Measurements from ENCODE around the gene IGSF8. TPM values are rescaled to one million over a fixed set of nuclear protein-coding genes. Genes with fewer than 3 reads are reported as not detected.

IGSF8 gene
- total and polyA plus RNA-seq, 2 of the 8 experiments (the other 6 are each of a cell fraction or from before 2014, with no cell fraction given): 69.6 to 132 TPM

GRCh38 chr1:160075836-160076235, 22.6 kb downstream of the IGSF8 start:
- no peak overlapping the region for H3K4me2 ChIP-seq (ENCODE audit: insufficient read depth in 1 of 2, low read depth in 2 of 2, low read length in 2 of 2)
- CTCF ChIA-PET (ENCODE audit: partially characterized antibody): interaction anchor here (0.6 to 50.1 kb wide), 6 partner anchors 1 to 158 kb away, joined by 3 to 1874 read pairs (median 17); partner anchors contain the start of genes IGSF8, KCNJ10, KCNJ9 and PIGM
- no peak overlapping the region for H3K18ac ChIP-seq (ENCODE audit: extremely low read depth, low read length)
- H3K4me1 ChIP-seq (replicated peaks in 1 of 4; ENCODE audit: control insufficient read depth in 3 of 4, insufficient read depth in 4 of 4, low read length in 3 of 4): no peaks in the 10 kb centered on the region; a peak in 1 of 7 replicates
- H3K79me2 ChIP-seq (ENCODE audit: control insufficient read depth in 1 of 2, insufficient read depth in 2 of 2, low read length in 2 of 2): no peaks in the 10 kb centered on the region
- H3K4me3 ChIP-seq (ENCODE audit: extremely low read depth in 1 of 4, insufficient read depth in 2 of 4, low read depth in 3 of 4, low read length in 4 of 4): no peak overlapping the region
- H3K9me3 ChIP-seq (ENCODE audit: insufficient read depth in 2 of 2, low read depth in 1 of 2, low read length in 1 of 2): no peaks in the 10 kb centered on the region
- H4K20me1 ChIP-seq (replicated peaks in 1 of 2; ENCODE audit: control insufficient read depth in 1 of 2, insufficient read depth in 2 of 2, low read length in 2 of 2): no peaks in the 10 kb centered on the region
- H3K14ac ChIP-seq (ENCODE audit: insufficient read length): no peak overlapping the region
- POLR2A ChIA-PET (ENCODE audit: partially characterized antibody): no interaction called here
- no peak overlapping the region for H3K4ac ChIP-seq (replicated peaks; ENCODE audit: insufficient read length, low read depth, low read length)
- FAIRE-seq (no peak), DNase-seq (ENCODE audit: low read depth in 1 of 2, low spot score in 2 of 2) (no peak)
- no peak overlapping the region for H3K27ac ChIP-seq (ENCODE audit: low read depth, low read length)
- no peak overlapping the region for H2BK20ac ChIP-seq (ENCODE audit: low read length)
- H4K5ac ChIP-seq (ENCODE audit: insufficient read length, low read depth, low read length): no peak overlapping the region
- H2BK5ac ChIP-seq (ENCODE audit: low read depth, low read length): no peak overlapping the region
- peaks cover 1% of the 10 kb centered on the region; the same call in 1 of the 2 replicates for H3K23me2 ChIP-seq (ENCODE audit: low read depth, low read length)
- H3K9ac ChIP-seq (replicated peaks in 1 of 4; ENCODE audit: extremely low read depth in 1 of 4, low read depth in 3 of 4, low read length in 3 of 4): no peak overlapping the region
- H3K79me1 ChIP-seq (ENCODE audit: low read depth, low read length): no peaks in the 10 kb centered on the region
- H4K8ac ChIP-seq (ENCODE audit: extremely low read depth, insufficient read depth, low read length): no peak overlapping the region
- H3K27me3 ChIP-seq (replicated peaks in 1 of 4; ENCODE audit: control insufficient read depth in 3 of 4, extremely low read depth in 1 of 4, insufficient read depth in 3 of 4, low read length in 3 of 4): peaks cover 0 to 21% (median 9%) of the 10 kb centered on the region in 4 experiments; a peak in 4 of 7 replicates
- no peak overlapping the region for H2AK5ac ChIP-seq (ENCODE audit: low read depth, low read length)
- TF ChIP-seq CHD2 (IDR thresholded peaks at IDR 0.05; ENCODE audit: low read length): no peak
- TF ChIP-seq RFX5 (IDR thresholded peaks at IDR 0.05; ENCODE audit: borderline replicate concordance, low read depth, low read length): no peak
- no peak for TF ChIP-seq GTF2F1 (IDR thresholded peaks at IDR 0.05; ENCODE audit: borderline replicate concordance, low read depth, low read length)
- no peak for TF ChIP-seq EGR1 (IDR thresholded peaks at IDR 0.05; ENCODE audit: borderline replicate concordance, low read depth, low read length)
- TF ChIP-seq CTCF (IDR thresholded peaks at IDR 0.05; ENCODE audit: control extremely low read depth in 1 of 3, insufficient read depth in 1 of 3, low read depth in 1 of 3, low read length in 3 of 3): no peak
- no peak for TF ChIP-seq CBX5 (IDR thresholded peaks at IDR 0.05; ENCODE audit: low read depth, low read length)
- H3K23ac ChIP-seq (ENCODE audit: insufficient read length): no peak overlapping the region
- 70% methylated on average over 2 of the region's 2 CpGs; no CpG with 5 or more reads in 1 of the 2 experiments for WGBS, 2 experiments (ENCODE audit: extremely low coverage in 1 of 2, insufficient coverage in 1 of 2, insufficient read length in 1 of 2, insufficient replicate concordance in 2 of 2, low coverage in 1 of 2, low lambda C conversion rate in 2 of 2, missing lambda C conversion rate in 1 of 2)
- H2AFZ ChIP-seq (ENCODE audit: low read length): no peak overlapping the region
- H2BK12ac ChIP-seq (ENCODE audit: low read depth, low read length): no peak overlapping the region
- H2BK120ac ChIP-seq (replicated peaks; ENCODE audit: low read depth, low read length): no peak overlapping the region
- no peak overlapping the region for H3K56ac ChIP-seq (replicated peaks; ENCODE audit: insufficient read length, low read depth, low read length)
- no peak overlapping the region for H4K91ac ChIP-seq (replicated peaks; ENCODE audit: insufficient read length, low read length)
- no peak overlapping the region; the same call in 1 of the 2 replicates for H2BK15ac ChIP-seq (ENCODE audit: low read length)
- H3K36me3 ChIP-seq (ENCODE audit: control insufficient read depth in 2 of 4, insufficient read depth in 4 of 4, low read length in 3 of 4): no peaks in the 10 kb centered on the region

All from H1 (cell line).